OCI-LY3 (cell line): ENCODE data around the gene CMTM3.

Experiments
- CTCF ChIP-seq: fragments of 200-600, 300-600 bp; sonication (generic); IDR thresholded peaks from 2 replicates; pipeline ENCODE4 v1.5.1; 2014; ENCODE audit warnings: antibody characterized with exemption, low read length, low read depth
- EZH2phosphoT487 ChIP-seq: fragments of 200-600 bp; shearing (Covaris generic); IDR thresholded peaks from 2 replicates; pipeline ENCODE4 v1.6.1; 2018; ENCODE audit warnings: antibody characterized with exemption, mixed run types, low read depth

GRCh38 chr16:66639091-66639885 lies 34.8 kb downstream of the CMTM3 start:
- TF ChIP-seq CTCF (no peak), EZH2phosphoT487 (no peak)
